GM21381 (cell line): ENCODE data around the gene HCRT.
"Not testable (repeated sequence)": the region's sequence is repeated elsewhere in the genome, so short reads cannot be mapped to it uniquely, and the experiment has no call there.

Experiments
- ATAC-seq: cut with Tn5 transposase; IDR thresholded peaks from one replicate; pipeline ENCODE4 v1.9.1; 2021; ENCODE audit warnings: mild to moderate bottlenecking, moderate library complexity; ENCODE audit not compliant: unreplicated experiment

The HCRT gene

DNA sequence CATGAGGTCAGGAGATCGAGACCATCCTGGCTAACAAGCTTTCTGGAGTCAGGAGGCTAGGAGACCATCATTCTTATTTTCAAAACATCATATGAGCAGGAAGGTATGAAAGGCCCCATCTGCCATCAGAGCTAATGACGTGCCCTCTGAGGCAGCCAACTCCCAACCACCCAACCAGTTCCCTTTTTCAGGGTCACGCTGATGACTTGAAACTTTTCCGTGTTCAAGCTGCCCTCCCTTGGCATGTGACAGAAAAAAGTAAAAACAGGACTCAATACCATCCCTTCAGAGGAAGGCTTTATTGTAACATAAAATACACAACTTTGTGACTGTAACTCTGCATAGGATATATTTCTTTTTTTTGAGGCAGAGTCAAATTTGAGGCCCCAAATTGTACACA lies 13.6 kb upstream of the HCRT start:
- ATAC-seq: no peak

DNA sequence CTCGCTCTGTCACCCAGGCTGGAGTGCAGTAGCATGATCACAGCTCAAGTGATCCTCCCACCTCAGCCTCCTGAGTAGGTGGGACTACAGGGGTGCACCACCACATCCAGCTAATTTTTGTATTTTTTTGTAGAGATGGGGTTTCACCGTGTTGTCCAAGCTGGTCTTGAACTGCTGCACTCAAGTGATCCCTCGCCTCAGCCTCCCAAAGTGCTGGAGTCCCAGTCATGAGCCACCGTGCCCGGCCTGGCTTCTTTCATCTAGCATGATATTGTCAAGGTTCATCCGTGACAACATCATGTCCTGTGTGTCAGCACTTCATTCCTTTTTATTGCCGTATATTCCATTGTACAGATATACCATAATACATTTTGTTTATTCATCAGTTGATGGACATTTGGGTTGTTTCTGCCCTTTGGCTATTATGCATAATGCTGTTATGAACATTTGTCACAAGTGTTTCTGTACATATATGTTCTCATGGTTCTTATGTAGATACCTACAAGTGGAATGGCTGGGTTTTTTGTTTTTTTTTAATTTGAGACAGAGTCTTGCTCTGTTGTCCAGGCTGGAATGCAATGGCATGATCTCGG lies 12.4 kb upstream of the HCRT start:
- ATAC-seq: no peak

- peak; percentile 87 for ATAC-seq
Observed at GRCh38 chr17:42193969-42194899, 9.0 kb upstream of the HCRT start, which contains the start of gene GHDC. Gene GHDC, minus strand, starts transcription at chr17:42194494. Its CDS starts 913 bp downstream, at chr17:42193581.

DNA sequence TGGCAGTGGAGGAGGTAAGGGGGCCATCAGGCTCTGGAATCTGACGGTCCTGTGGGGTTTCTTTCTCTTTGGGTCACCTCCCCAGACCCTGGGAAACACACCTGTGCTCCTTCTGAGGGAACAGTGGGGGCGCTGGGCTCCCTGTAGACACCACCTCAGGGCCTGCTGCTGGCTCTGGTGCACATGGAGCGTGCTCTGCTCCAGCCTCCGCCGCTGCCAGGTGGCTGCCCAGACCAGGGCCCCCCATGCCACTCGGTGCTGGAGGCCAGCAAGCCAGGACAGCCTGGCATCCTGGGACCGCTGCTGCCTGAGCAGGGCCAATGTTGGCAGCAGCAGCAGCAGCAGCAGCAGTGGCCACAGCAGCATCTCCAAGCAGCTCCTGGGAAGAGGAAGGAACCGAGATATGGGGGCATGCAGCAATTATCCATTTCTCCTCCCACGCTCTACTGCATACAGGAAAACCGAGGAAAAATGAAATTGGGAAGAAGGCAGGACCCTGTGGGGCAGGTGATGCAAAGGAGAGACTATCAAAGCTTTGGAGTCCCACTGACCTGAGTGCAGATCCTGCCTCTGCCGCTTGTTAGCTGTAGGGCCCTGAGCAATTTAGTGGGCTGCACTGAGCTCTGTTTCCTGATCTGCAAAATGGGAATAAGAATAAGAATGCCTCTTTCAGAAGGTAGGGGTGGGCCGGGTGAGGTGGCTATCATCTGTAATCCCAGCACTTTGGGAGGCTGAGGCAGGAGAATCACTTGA lies 8.1 kb upstream of the HCRT start:
- no peak for ATAC-seq

GRCh38 chr17:42192189-42193126 lies 7.2 kb upstream of the HCRT start:
- ATAC-seq: no peak

DNA sequence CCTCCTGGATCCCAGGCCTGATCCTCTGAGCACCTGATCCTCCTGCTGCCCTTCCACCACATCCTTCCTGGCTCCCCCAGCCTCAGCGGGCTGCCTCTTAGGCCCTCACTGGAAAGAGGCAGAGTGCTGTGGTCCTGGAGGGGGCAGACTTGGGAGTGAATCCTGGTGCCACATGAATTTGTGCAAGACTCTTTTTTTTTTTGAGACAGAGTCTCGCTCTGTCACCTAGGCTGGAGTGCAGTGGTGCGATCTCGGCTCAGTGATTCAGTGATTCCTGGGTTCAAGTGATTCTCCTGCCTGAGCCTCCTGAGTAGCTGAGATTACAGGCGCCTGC lies 6.0 kb upstream of the HCRT start:
- ATAC-seq: no peak

GRCh38 chr17:42190491-42191274 lies 5.4 kb upstream of the HCRT start:
- no peak for ATAC-seq

DNA sequence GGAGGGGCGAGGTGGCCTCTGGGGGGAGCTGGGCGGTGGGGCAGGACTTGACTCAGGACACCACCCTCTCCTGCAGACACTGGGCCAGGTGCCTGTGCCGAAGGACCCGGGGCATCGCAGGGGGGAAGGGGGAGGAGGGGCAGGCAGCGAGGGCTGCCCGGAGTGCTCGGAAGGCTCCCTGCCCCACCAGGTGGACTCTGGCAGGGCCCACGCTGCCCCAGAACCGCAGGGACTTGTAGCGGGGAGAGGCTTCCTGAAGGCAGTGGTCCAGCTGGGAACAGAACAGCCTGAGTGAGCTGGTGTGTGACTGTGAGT lies 4.4 kb upstream of the HCRT start:
- no peak for ATAC-seq

GRCh38 chr17:42188749-42189650 lies 3.7 kb upstream of the HCRT start:
- no peak for ATAC-seq

DNA sequence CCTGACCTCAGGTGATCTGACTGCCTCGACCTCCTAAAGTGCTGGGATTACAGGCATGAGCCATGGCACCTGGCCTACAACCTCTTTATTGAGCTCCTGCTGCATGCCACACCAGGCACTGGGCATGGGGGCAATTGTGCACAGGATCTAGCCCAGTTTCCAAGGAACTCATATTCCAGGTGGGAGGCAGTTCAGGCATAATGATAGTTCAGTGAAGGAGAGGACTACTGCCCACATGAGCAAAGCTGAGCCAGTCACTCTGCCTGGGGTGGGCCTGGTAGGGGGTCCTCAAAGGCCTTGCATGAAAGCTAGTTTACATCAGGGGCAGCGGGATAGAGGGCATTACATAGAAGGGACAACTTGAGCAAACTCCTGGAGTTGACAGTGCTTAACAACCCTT lies 2.6 kb upstream of the HCRT start:
- no peak for ATAC-seq

DNA sequence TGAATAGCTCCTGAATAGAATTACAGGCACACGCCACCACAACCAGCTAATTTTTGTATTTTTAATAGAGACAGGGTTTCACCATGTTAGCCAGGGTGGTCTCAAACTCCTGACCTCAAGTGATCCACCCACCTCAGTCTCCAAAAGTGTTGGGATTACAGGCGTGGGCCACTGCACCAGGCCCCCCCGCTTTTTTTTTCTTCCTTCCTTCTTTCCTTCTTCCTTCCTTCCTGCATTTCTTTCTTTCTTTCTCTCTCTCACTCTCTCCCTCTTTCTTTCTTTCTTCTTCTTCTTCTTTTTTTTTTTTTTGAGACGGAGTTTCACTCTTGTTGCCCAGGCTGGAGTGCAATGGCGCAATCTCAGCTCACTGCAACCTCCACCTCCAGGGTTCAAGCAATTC lies 939 bp upstream of the HCRT start:
- not testable (repeated sequence) for ATAC-seq

DNA sequence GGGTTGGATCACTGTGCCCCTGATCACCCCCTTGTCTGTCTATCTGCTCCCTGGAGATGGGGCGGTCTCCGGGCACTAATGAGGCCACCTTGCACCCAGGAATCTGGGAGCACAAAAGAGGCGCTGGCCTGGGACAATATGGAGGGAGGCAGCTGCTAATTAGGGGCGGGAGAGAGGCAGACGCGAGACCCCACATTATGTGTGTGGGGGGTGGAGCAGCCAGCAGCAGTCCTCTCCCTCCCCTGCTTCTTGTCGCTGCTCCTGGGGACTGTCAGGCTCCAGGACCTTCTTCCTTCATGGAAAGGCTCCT lies 324 bp upstream of the HCRT start:
- no peak for ATAC-seq

DNA sequence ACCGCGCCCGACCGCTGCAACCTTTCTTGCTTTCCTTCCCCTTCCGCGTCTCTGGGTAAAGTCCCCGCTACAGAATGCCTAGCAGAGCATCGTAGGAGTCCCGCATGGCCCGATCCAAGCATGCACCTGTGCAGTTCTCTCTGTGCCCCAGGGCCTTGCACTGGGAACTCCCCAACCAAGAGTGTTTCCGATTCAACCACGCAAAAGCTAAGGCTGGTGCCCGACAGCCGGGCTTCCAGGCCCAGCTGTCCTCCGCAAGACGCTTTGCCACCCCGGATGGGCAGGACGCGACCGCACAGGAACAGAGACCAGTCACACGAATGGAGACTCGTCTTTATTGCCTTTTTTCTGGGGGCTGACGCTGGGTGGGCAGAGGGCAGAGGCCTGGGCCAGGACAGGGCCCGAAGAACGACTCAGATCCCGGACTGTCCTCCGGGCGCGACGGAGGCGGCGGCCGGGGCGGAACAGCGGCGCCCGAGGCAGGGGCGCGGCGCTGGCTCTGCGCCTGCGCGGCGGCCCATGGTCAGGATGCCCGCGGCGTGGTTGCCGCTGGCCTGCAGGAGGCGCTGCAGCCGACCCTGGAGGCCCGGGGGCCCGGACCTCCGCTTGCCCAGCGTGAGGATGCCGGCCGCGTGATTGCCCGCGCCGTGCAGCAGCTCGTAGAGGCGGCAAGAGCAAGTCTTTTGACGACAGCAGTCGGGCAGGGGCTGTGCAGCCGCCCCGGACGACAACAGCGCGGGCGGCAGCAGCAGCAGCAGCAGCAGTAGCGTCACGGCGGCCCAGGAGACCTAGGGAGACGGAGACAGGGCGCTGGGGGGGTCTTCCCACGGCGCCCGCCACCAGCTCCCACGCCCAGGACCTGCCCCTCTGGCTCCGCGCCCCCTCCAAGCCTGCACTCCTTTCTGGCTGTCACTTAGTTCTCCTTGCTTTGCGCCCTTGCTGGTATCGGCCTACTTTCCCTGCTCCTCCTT lies 1.2 kb downstream of the HCRT start:
- peak; percentile 71 for ATAC-seq

DNA sequence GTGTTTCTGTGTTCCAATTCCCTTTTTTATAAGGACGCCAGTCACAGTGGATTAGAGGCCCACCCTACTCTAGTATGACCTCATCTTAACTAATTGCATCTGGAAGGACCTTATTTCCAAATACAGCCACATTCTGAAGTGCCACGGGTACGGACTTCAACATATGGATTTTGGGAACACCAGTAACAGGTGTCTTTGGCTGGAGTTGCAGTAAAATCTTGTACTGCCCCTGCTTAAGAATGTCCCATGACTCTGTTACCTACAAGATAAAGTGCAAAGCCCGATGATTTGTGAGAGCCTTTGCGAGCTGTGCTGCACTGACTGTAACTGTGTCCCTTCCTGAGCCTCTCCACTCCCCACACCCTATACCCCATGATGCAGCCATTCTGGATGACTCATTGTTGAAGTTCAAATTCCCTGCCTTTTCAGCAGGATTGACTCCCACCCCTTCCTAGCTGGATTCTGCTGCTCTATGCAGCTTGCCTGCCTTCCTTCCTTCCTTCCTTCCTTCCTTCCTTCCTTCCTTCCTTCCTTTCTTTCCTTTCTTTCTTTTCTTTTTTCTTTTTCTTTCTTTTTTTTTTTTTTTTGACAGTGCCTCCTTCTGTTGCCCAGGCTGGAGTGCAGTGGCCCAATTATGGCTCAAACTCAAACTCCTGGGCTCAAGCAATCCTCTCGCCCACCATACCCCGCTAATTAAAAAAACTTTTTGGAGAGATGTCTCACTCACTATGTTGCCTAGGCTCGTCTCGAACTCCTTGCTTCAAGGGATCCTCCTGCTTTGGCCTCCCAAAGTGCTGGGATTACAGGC lies 2.1 kb downstream of the HCRT start:
- ATAC-seq: no peak

- no peak for ATAC-seq
Observed at GRCh38 chr17:42181851-42182207, 3.4 kb downstream of the HCRT start.

GRCh38 chr17:42180922-42181850 lies 4.1 kb downstream of the HCRT start, which contains the start of gene KCNH4:
Gene KCNH4, minus strand, starts transcription at chr17:42181142. Its CDS starts 197 bp downstream, at chr17:42180945.
- peak; percentile 45 for ATAC-seq
